H1 (cell line): ENCODE measurements around the gene IQCE. TPM values are rescaled to one million over a fixed set of nuclear protein-coding genes. Genes with fewer than 3 reads are reported as not detected.

Experiments
- CTCF ChIA-PET: fragments of 300-600 bp; sonication (Branson Sonifier 250); formaldehyde crosslinking; loops from one replicate; lab custom pipeline; 2021; ENCODE audit not compliant: partially characterized antibody; lab: Charles Lee
- POLR2A ChIA-PET: fragments of 300-600 bp; sonication (Branson Sonifier 250); formaldehyde crosslinking; loops from one replicate; lab custom pipeline; 2021; ENCODE audit warnings: inconsistent platforms; ENCODE audit not compliant: partially characterized antibody; lab: Charles Lee
- DNase-seq, 2 experiments: peaks; one replicate each; pipeline versions ENCODE4 v3.0.0 to v3.0.0-alpha.2; 2010 to 2022; ENCODE audit warnings: low spot score in 2 of 2, low read depth in 1 of 2, mixed read lengths in 1 of 2
- FAIRE-seq: peaks from 2 replicates; lab custom pipeline; 2011; peaks lifted over from hg19 to GRCh38; lab: Jason Lieb, UNC
- H2AFZ ChIP-seq: 2 replicates; pipeline ENCODE4 v1.8.1; 2012; ENCODE audit warnings: low read length, inconsistent platforms
- H2AK5ac ChIP-seq: 2 replicates; pipeline ENCODE4 v1.6.1; 2013; ENCODE audit warnings: low read depth, low read length
- H2BK120ac ChIP-seq: replicated peaks from 2 replicates; pipeline ENCODE3; 2013; ENCODE audit warnings: low read depth, low read length, inconsistent platforms
- H2BK12ac ChIP-seq: 2 replicates; pipeline ENCODE4 v1.6.1; 2013; ENCODE audit warnings: low read depth, low read length
- H2BK15ac ChIP-seq: 2 replicates; pipeline ENCODE4 v1.6.1; 2013; ENCODE audit warnings: low read length
- H2BK20ac ChIP-seq: 2 replicates; pipeline ENCODE4 v1.6.1; 2013; ENCODE audit warnings: low read length
- H2BK5ac ChIP-seq: 2 replicates; pipeline ENCODE4 v1.6.1; 2013; ENCODE audit warnings: low read depth, low read length
- H3K14ac ChIP-seq: 2 replicates; pipeline ENCODE4 v1.6.1; 2013; ENCODE audit warnings: inconsistent platforms; ENCODE audit not compliant: insufficient read length
- H3K18ac ChIP-seq: 2 replicates; pipeline ENCODE4 v1.6.1; 2013; ENCODE audit warnings: low read length; ENCODE audit errors: extremely low read depth
- H3K23ac ChIP-seq: 2 replicates; pipeline ENCODE4 v1.6.1; 2013; ENCODE audit warnings: inconsistent platforms; ENCODE audit not compliant: insufficient read length
- H3K23me2 ChIP-seq: 2 replicates; pipeline ENCODE4 v1.6.1; 2013; ENCODE audit warnings: low read depth, low read length
- H3K27ac ChIP-seq: 2 replicates; pipeline ENCODE4 v1.6.1; 2011; ENCODE audit warnings: low read depth, low read length, inconsistent platforms
- H3K27me3 ChIP-seq, 4 experiments: replicated peaks in 1 of 4; 1 replicate in 1 of 4; 2 replicates in 3 of 4; pipeline versions ENCODE4 v1.6.1 to v1.8.1; 2011 to 2013; ENCODE audit warnings: low read length in 3 of 4, mild to moderate bottlenecking in 3 of 4, inconsistent platforms in 2 of 4, mixed read lengths in 2 of 4, moderate library complexity in 1 of 4; ENCODE audit not compliant: control insufficient read depth in 3 of 4, insufficient read depth in 3 of 4; ENCODE audit errors: extremely low read depth in 1 of 4
- H3K36me3 ChIP-seq, 4 experiments: 2 replicates each; pipeline versions ENCODE4 v1.6.1 to v1.8.1; 2011 to 2013; ENCODE audit warnings: mild to moderate bottlenecking in 4 of 4, low read length in 3 of 4, moderate library complexity in 2 of 4, control low read depth in 1 of 4, inconsistent platforms in 1 of 4; ENCODE audit not compliant: insufficient read depth in 4 of 4, control insufficient read depth in 2 of 4
- H3K4ac ChIP-seq: replicated peaks from 2 replicates; pipeline ENCODE3; 2013; ENCODE audit warnings: low read length, low read depth, mixed read lengths, inconsistent platforms; ENCODE audit not compliant: insufficient read length
- H3K4me1 ChIP-seq, 4 experiments: replicated peaks in 1 of 4; 1 replicate in 1 of 4; 2 replicates in 3 of 4; pipeline versions ENCODE4 v1.6.1 to v1.8.1; 2011 to 2013; ENCODE audit warnings: low read length in 3 of 4, inconsistent platforms in 2 of 4, mixed read lengths in 1 of 4; ENCODE audit not compliant: insufficient read depth in 4 of 4, control insufficient read depth in 3 of 4
- H3K4me2 ChIP-seq, 2 experiments: 2 replicates each; pipeline versions ENCODE4 v1.6.1 to v1.8.1; 2011 to 2013; ENCODE audit warnings: low read depth in 2 of 2, low read length in 2 of 2, control low read depth in 1 of 2, inconsistent platforms in 1 of 2, mild to moderate bottlenecking in 1 of 2; ENCODE audit not compliant: insufficient read depth in 1 of 2
- H3K4me3 ChIP-seq, 4 experiments: fragments of 200-600, 300-600 bp in 1 of 4; sonication (generic), shearing (Covaris generic), sonication (Bioruptor Twin) in 1 of 4; 2 replicates each; pipeline versions ENCODE4 v1.5.1 to v1.8.1; 2011 to 2016; ENCODE audit warnings: low read length in 4 of 4, low read depth in 3 of 4, control low read depth in 2 of 4, inconsistent platforms in 2 of 4, mild to moderate bottlenecking in 2 of 4, mixed read lengths in 1 of 4, moderate library complexity in 1 of 4; ENCODE audit not compliant: insufficient read depth in 2 of 4; ENCODE audit errors: extremely low read depth in 1 of 4
- H3K56ac ChIP-seq: replicated peaks from 2 replicates; pipeline ENCODE3; 2013; ENCODE audit warnings: low read depth, mild to moderate bottlenecking, mixed read lengths, low read length, inconsistent platforms; ENCODE audit not compliant: insufficient read length
- H3K79me1 ChIP-seq: 2 replicates; pipeline ENCODE4 v1.6.1; 2013; ENCODE audit warnings: low read depth, low read length, control low read depth
- H3K79me2 ChIP-seq, 2 experiments: 2 replicates each; pipeline versions ENCODE4 v1.6.1 to v1.8.1; 2012 to 2013; ENCODE audit warnings: low read length in 2 of 2, mild to moderate bottlenecking in 2 of 2, inconsistent platforms in 1 of 2; ENCODE audit not compliant: insufficient read depth in 2 of 2, control insufficient read depth in 1 of 2
- H3K9ac ChIP-seq, 4 experiments: replicated peaks in 1 of 4; 1 replicate in 1 of 4; 2 replicates in 3 of 4; pipeline versions ENCODE4 v1.6.1 to v1.8.1; 2011 to 2013; ENCODE audit warnings: low read depth in 3 of 4, low read length in 3 of 4, control low read depth in 2 of 4, mild to moderate bottlenecking in 2 of 4, moderate library complexity in 2 of 4, inconsistent platforms in 1 of 4; ENCODE audit errors: extremely low read depth in 1 of 4
- H3K9me3 ChIP-seq, 2 experiments: 2 replicates each; pipeline versions ENCODE4 v1.6.1 to v1.8.1; 2012 to 2013; ENCODE audit warnings: mild to moderate bottlenecking in 2 of 2, moderate library complexity in 2 of 2, control low read depth in 1 of 2, inconsistent platforms in 1 of 2, low read depth in 1 of 2, low read length in 1 of 2, mixed read lengths in 1 of 2; ENCODE audit not compliant: insufficient read depth in 2 of 2
- H4K20me1 ChIP-seq, 2 experiments: replicated peaks in 1 of 2; 2 replicates each; pipeline versions ENCODE3 to v1.8.1; 2011 to 2013; ENCODE audit warnings: inconsistent platforms in 2 of 2, low read length in 2 of 2, mild to moderate bottlenecking in 1 of 2; ENCODE audit not compliant: insufficient read depth in 2 of 2, control insufficient read depth in 1 of 2
- H4K5ac ChIP-seq: 2 replicates; pipeline ENCODE4 v1.6.1; 2013; ENCODE audit warnings: low read length, low read depth, mixed read lengths, inconsistent platforms; ENCODE audit not compliant: insufficient read length
- H4K8ac ChIP-seq: 2 replicates; pipeline ENCODE4 v1.8.0; 2013; ENCODE audit warnings: mild to moderate bottlenecking, moderate library complexity, low read length, inconsistent platforms; ENCODE audit not compliant: insufficient read depth; ENCODE audit errors: extremely low read depth
- H4K91ac ChIP-seq: replicated peaks from 2 replicates; pipeline ENCODE3; 2013; ENCODE audit warnings: low read length, mixed read lengths, inconsistent platforms; ENCODE audit not compliant: insufficient read length
- BRCA1 ChIP-seq: IDR thresholded peaks from 2 replicates; pipeline ENCODE4 v1.6.1; 2012; ENCODE audit warnings: low read depth, low read length, improper control_type of control experiment
- CBX5 ChIP-seq: fragments of 300-800, 300-1000 bp; sonication (generic); IDR thresholded peaks from 2 replicates; pipeline ENCODE4 v1.7.1; 2016; ENCODE audit warnings: antibody characterized with exemption, low read length, low read depth
- CBX8 ChIP-seq: fragments of 300-800, 300-1000 bp; sonication (generic); IDR thresholded peaks from 2 replicates; pipeline ENCODE4 v1.7.1; 2016; ENCODE audit warnings: low read depth, low read length, borderline replicate concordance
- CREB1 ChIP-seq: IDR thresholded peaks from 2 replicates; pipeline ENCODE4 v1.6.1; 2012; ENCODE audit warnings: inconsistent platforms
- GABPA ChIP-seq: IDR thresholded peaks from 2 replicates; pipeline ENCODE4 v1.6.1; 2011; ENCODE audit warnings: mild to moderate bottlenecking, low read length, moderate library complexity, borderline replicate concordance; ENCODE audit not compliant: insufficient read depth
- HDAC2 ChIP-seq, 2 experiments: fragments of 300-600 bp in 1 of 2; sonication (generic) in 1 of 2; IDR thresholded peaks; 2 replicates each; pipeline ENCODE4 v1.6.1; 2011 to 2012; ENCODE audit warnings: low read depth in 2 of 2, low read length in 2 of 2, mild to moderate bottlenecking in 2 of 2, moderate library complexity in 2 of 2, borderline replicate concordance in 1 of 2, inconsistent platforms in 1 of 2
- KDM5A ChIP-seq: fragments of 200-600 bp; IDR thresholded peaks from 2 replicates; pipeline ENCODE4 v1.7.1; 2012; ENCODE audit warnings: mild to moderate bottlenecking, low read length, inconsistent platforms, mixed read lengths
- POLR2AphosphoS5 ChIP-seq: IDR thresholded peaks from 2 replicates; pipeline ENCODE4 v1.6.1; 2011; ENCODE audit warnings: low read depth, low read length
- RXRA ChIP-seq: IDR thresholded peaks from 2 replicates; pipeline ENCODE4 v1.6.1; 2011; ENCODE audit warnings: low read depth, mild to moderate bottlenecking, low read length, moderate library complexity; ENCODE audit not compliant: insufficient read depth
- SP1 ChIP-seq: IDR thresholded peaks from 2 replicates; pipeline ENCODE4 v1.6.1; 2011; ENCODE audit warnings: low read depth, low read length
- SP4 ChIP-seq: IDR thresholded peaks from 2 replicates; pipeline ENCODE4 v1.6.1; 2012; ENCODE audit warnings: low read length, inconsistent platforms
- TBP ChIP-seq: IDR thresholded peaks from 2 replicates; pipeline ENCODE4 v1.6.1; 2011; ENCODE audit warnings: low read depth, low read length, improper control_type of control experiment
- TCF12 ChIP-seq: IDR thresholded peaks from 2 replicates; pipeline ENCODE4 v1.6.1; 2011; ENCODE audit warnings: low read depth, mild to moderate bottlenecking, low read length
- ZNF274 ChIP-seq: IDR thresholded peaks from 2 replicates; pipeline ENCODE4 v1.7.0; 2012; ENCODE audit warnings: low read length, borderline replicate concordance; ENCODE audit errors: extremely low read depth
- WGBS, 2 experiments: shearing (Covaris generic) in 1 of 2; methylation state at CpG; one replicate each; pipeline versions ENCODE4 v1.1.6 to v1.1.7; 2013 to 2015; ENCODE audit warnings: low lambda C conversion rate in 2 of 2, mixed read lengths in 2 of 2, inconsistent platforms in 1 of 2, low coverage in 1 of 2, missing lambda C conversion rate in 1 of 2; ENCODE audit not compliant: insufficient replicate concordance in 2 of 2, insufficient coverage in 1 of 2, insufficient read length in 1 of 2; ENCODE audit errors: extremely low coverage in 1 of 2, missing lambda C conversion rate in 1 of 2; 5-methylcytosine and 5-hydroxymethylcytosine counted together
- polyA plus RNA-seq, 7 experiments: library from polyadenylated mRNA; depleted of rRNA in 3 of 7; stranded (reverse) in 5 of 7; unstranded in 2 of 7; fragments of >200 nt in 5 of 7; fragments of 200-250 nt in 2 of 7; gene quantifications; 1 replicate in 5 of 7; 2 replicates in 1 of 7; 4 replicates in 1 of 7; pipeline versions ENCODE4 v1.2.1 to v1.2.3, GENCODE V29; 2011 to 2013; ENCODE audit warnings: missing spikeins in 2 of 7, mixed read lengths in 2 of 7
- total RNA-seq: library from RNA; stranded (reverse); fragmentation: NEBNext Ultra II Directional; extraction: Animal tissue kit (Norgen Biotek cat#: 25700); gene quantifications from 2 replicates; pipeline ENCODE4 v1.2.1, GENCODE V29; 2021

The IQCE gene
- total and polyA plus RNA-seq, 2 of the 8 experiments (the other 6 are each of a cell fraction or from before 2014, with no cell fraction given) = 2.2 to 4.9 TPM

DNA sequence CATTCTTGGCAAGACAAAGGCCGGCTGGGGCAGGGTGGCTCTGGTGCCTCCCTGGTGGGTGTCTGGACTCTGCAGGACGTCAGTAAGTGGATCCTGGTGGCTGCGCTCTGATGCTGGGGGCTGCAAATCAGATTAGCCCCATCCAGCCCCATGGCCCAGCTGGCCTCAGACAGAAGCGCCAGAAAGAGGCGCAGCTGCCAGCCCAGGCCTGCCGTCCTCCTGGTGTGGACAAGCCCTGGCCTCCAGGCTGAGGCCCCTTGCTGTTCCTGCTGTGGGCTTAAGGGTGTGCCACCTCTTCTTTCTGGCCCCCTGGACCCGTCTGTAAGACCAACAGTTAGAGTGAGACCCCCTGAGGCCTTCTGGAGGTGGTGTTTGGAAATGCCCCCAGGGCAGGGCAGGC is 45.1 kb upstream of the IQCE start:
- no peak overlapping the region for H2BK20ac ChIP-seq
- peaks cover 3 to 25% (median 20%) of the 10 kb centered on the region in 4 experiments for H3K4me1 ChIP-seq
- no peak overlapping the region for H3K27ac ChIP-seq
- no peaks in the 10 kb centered on the region for H3K79me2 ChIP-seq
- H2BK120ac ChIP-seq = no peak overlapping the region
- CTCF ChIA-PET = no interaction called here
- DNase-seq = no peak
- FAIRE-seq = no peak
- no peak overlapping the region for H3K56ac ChIP-seq
- no peak overlapping the region for H3K18ac ChIP-seq
- no peak overlapping the region for H4K8ac ChIP-seq
- H3K14ac ChIP-seq = no peak overlapping the region
- 0 out of 2 replicates have a peak overlapping the region, but pooled peaks have one; percentile 75 for H2AK5ac ChIP-seq
- no peak overlapping the region for H4K91ac ChIP-seq
- H3K36me3 ChIP-seq = no peaks in the 10 kb centered on the region
- TF ChIP-seq CREB1 (no peak), RXRA (no peak), ZNF274 (no peak), KDM5A (no peak), SP1 (no peak), CBX8 (no peak), SP4 (no peak), TCF12 (no peak), HDAC2 (IDR thresholded peaks at IDR 0.05; ENCODE audit: borderline replicate concordance in 1 of 2, low read depth in 2 of 2, low read length in 2 of 2) (no peak), BRCA1 (no peak), TBP (no peak), CBX5 (no peak), GABPA (no peak), POLR2AphosphoS5 (no peak)
- TF ChIP-seq, all 59 proteins: peak for 0
- POLR2A ChIA-PET = interaction anchor here (1.0 kb wide), 1 partner anchor 14 kb away, joined by 3 read pairs; no protein-coding TSS in a partner anchor
- Histone ChIP-seq H3K23me2 (peaks cover 12% of the 10 kb centered on the region; the same call in 1 of the 2 replicates), H2AFZ (no peak overlapping the region), H2BK5ac (no peak overlapping the region), H3K4ac (no peak overlapping the region), H3K9me3 (no peaks in the 10 kb centered on the region), H2BK15ac (peak overlapping the region; percentile 46; the same call in 1 of the 2 replicates), H3K4me2 (no peak overlapping the region), H2BK12ac (peak overlapping the region; percentile 60; the same call in 1 of the 2 replicates), H3K27me3 (peaks cover 0 to 10% (median 9%) of the 10 kb centered on the region in 4 experiments; a peak in 6 of 7 replicates), H3K79me1 (no peaks in the 10 kb centered on the region), H4K5ac (no peak overlapping the region), H4K20me1 (peaks cover 0 to 4% of the 10 kb centered on the region in 2 experiments), H3K23ac (no peak overlapping the region), H3K9ac (no peak overlapping the region), H3K4me3 (no peak overlapping the region)
- WGBS, 2 experiments = 95% methylated on average over 6 of the region's 7 CpGs; no CpG with 5 or more reads in 1 of the 2 experiments
